ENCODE results near the gene TK1.

TK1 gene

GRCh38 chr17:78233678-78234077 is 46.8 kb upstream of the TK1 start:
- TF ChIP-seq, protein P1, sequence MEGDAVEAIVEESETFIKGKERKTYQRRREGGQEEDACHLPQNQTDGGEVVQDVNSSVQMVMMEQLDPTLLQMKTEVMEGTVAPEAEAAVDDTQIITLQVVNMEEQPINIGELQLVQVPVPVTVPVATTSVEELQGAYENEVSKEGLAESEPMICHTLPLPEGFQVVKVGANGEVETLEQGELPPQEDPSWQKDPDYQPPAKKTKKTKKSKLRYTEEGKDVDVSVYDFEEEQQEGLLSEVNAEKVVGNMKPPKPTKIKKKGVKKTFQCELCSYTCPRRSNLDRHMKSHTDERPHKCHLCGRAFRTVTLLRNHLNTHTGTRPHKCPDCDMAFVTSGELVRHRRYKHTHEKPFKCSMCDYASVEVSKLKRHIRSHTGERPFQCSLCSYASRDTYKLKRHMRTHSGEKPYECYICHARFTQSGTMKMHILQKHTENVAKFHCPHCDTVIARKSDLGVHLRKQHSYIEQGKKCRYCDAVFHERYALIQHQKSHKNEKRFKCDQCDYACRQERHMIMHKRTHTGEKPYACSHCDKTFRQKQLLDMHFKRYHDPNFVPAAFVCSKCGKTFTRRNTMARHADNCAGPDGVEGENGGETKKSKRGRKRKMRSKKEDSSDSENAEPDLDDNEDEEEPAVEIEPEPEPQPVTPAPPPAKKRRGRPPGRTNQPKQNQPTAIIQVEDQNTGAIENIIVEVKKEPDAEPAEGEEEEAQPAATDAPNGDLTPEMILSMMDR (IDR thresholded peaks at IDR 0.05; ENCODE audit: insufficient read depth, low read length) = no peak
- TF ChIP-seq POLR2AphosphoS5 (IDR thresholded peaks at IDR 0.05; ENCODE audit: low read depth) (no peak), SPI1 (IDR thresholded peaks at IDR 0.05; ENCODE audit: borderline replicate concordance, low read depth) (no peak), REST (IDR thresholded peaks at IDR 0.05; ENCODE audit: insufficient replicate concordance, low read depth) (no peak), GABPA (IDR thresholded peaks at IDR 0.05; ENCODE audit: low read depth) (no peak)
- DNase-seq (ENCODE audit: low read depth in 1 of 2, low spot score in 1 of 2) = no peak

DNA sequence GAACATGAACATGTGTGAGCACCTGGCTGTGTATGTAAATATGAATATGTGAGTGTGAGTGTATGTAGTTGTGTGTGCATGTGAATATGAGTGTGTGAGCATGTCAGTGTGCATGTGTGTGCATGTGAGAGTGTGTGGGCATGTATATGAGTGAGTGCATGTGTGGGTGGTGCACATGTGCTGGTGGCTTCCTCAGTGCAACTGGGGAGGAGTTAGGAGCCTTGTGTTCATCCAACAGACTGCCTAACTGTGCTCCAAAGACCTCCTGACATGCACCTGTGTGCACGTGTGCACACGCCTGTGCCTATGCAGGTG is 46.0 kb upstream of the TK1 start:
- no peak for DNase-seq (ENCODE audit: low read depth in 1 of 2, low spot score in 1 of 2)
- no peak for TF ChIP-seq SPI1 (IDR thresholded peaks at IDR 0.05; ENCODE audit: borderline replicate concordance, low read depth)
- TF ChIP-seq, protein P1 (IDR thresholded peaks at IDR 0.05; ENCODE audit: insufficient read depth, low read length) = no peak
- TF ChIP-seq POLR2AphosphoS5 (IDR thresholded peaks at IDR 0.05; ENCODE audit: low read depth) = no peak
- TF ChIP-seq REST (IDR thresholded peaks at IDR 0.05; ENCODE audit: insufficient replicate concordance, low read depth) = no peak
- no peak for TF ChIP-seq GABPA (IDR thresholded peaks at IDR 0.05; ENCODE audit: low read depth)
- peaks cover 24% of the 10 kb centered on the region for H3K27me3 ChIP-seq (ENCODE audit: insufficient read depth, poor library complexity, severe bottlenecking)
- no peak overlapping the region for H3K4me3 ChIP-seq (replicated peaks; ENCODE audit: insufficient read depth, low read length)
- H3K27ac ChIP-seq (replicated peaks) = no peak overlapping the region

More at GRCh38 chr17:78233678-78234077, 46.8 kb upstream of the TK1 start:
- Histone ChIP-seq H3K27me3 (ENCODE audit: insufficient read depth, poor library complexity, severe bottlenecking) (peaks cover 23% of the 10 kb centered on the region), H3K4me3 (replicated peaks; ENCODE audit: insufficient read depth, low read length) (no peak overlapping the region), H3K27ac (replicated peaks) (no peak overlapping the region)

GRCh38 chr17:78231991-78232858 is 45.4 kb upstream of the TK1 start:
- no peak overlapping the region for H3K4me3 ChIP-seq (replicated peaks; ENCODE audit: insufficient read depth, low read length)
- peaks cover 30% of the 10 kb centered on the region for H3K27me3 ChIP-seq (ENCODE audit: insufficient read depth, poor library complexity, severe bottlenecking)
- H3K27ac ChIP-seq (replicated peaks) = no peak overlapping the region
- DNase-seq (ENCODE audit: low read depth in 1 of 2, low spot score in 1 of 2) = no peak
- TF ChIP-seq GABPA (IDR thresholded peaks at IDR 0.05; ENCODE audit: low read depth) = no peak
- no peak for TF ChIP-seq POLR2AphosphoS5 (IDR thresholded peaks at IDR 0.05; ENCODE audit: low read depth)
- no peak for TF ChIP-seq SPI1 (IDR thresholded peaks at IDR 0.05; ENCODE audit: borderline replicate concordance, low read depth)
- TF ChIP-seq, protein P1 (IDR thresholded peaks at IDR 0.05; ENCODE audit: insufficient read depth, low read length) = no peak
- no peak for TF ChIP-seq REST (IDR thresholded peaks at IDR 0.05; ENCODE audit: insufficient replicate concordance, low read depth)
